ENCODE results near the gene DYDC2.

Gene DYDC2

GRCh38 chr10:80322711-80323110, 33.9 kb upstream of the DYDC2 start:
- no peak for TF ChIP-seq EZH2phosphoT487 (IDR thresholded peaks at IDR 0.05; ENCODE audit: low read length)
- TF ChIP-seq EZH2 (optimal IDR thresholded peaks at IDR 0.05; ENCODE audit: low read depth, low read length) = no peak
- TF ChIP-seq CTCF (IDR thresholded peaks at IDR 0.05; ENCODE audit: low read length) = no peak
- H3K4me1 ChIP-seq (ENCODE audit: low read length) = no peaks in the 10 kb centered on the region
- H3K9me3 ChIP-seq (replicated peaks; ENCODE audit: insufficient read depth, low read length) = no peaks in the 10 kb centered on the region
- H3F3A ChIP-seq (ENCODE audit: insufficient read depth, low read length) = no peaks in the 10 kb centered on the region
- no peak overlapping the region for H3K27ac ChIP-seq (ENCODE audit: low read length)
- no peak overlapping the region for H3K4me2 ChIP-seq (ENCODE audit: low read depth, low read length)
- no peak for DNase-seq
- no peak overlapping the region for H2AFZ ChIP-seq (ENCODE audit: low read length)
- H3K36me3 ChIP-seq (replicated peaks; ENCODE audit: insufficient read depth, low read length) = no peaks in the 10 kb centered on the region
- H3K9ac ChIP-seq (ENCODE audit: low read length) = no peak overlapping the region
- no peaks in the 10 kb centered on the region for H3K79me2 ChIP-seq (ENCODE audit: low read length)
- no peak overlapping the region for H3K4me3 ChIP-seq (ENCODE audit: low read length)
- no peaks in the 10 kb centered on the region for H4K20me1 ChIP-seq (ENCODE audit: insufficient read depth, low read length)
- no peaks in the 10 kb centered on the region for H3K9me2 ChIP-seq (replicated peaks; ENCODE audit: insufficient read depth, low read length)
- H3K27me3 ChIP-seq (replicated peaks; ENCODE audit: insufficient read depth, low read length) = no peaks in the 10 kb centered on the region

GRCh38 chr10:80323311-80323710, 33.3 kb upstream of the DYDC2 start:
- H2AFZ ChIP-seq (ENCODE audit: low read length) = no peak overlapping the region
- no peaks in the 10 kb centered on the region for H3K27me3 ChIP-seq (replicated peaks; ENCODE audit: insufficient read depth, low read length)
- TF ChIP-seq EZH2phosphoT487 (IDR thresholded peaks at IDR 0.05; ENCODE audit: low read length) (no peak), EZH2 (optimal IDR thresholded peaks at IDR 0.05; ENCODE audit: low read depth, low read length) (no peak), CTCF (IDR thresholded peaks at IDR 0.05; ENCODE audit: low read length) (no peak)
- H3K79me2 ChIP-seq (ENCODE audit: low read length) = no peaks in the 10 kb centered on the region
- H3F3A ChIP-seq (ENCODE audit: insufficient read depth, low read length) = no peaks in the 10 kb centered on the region
- DNase-seq = no peak
- H3K9me3 ChIP-seq (replicated peaks; ENCODE audit: insufficient read depth, low read length) = no peaks in the 10 kb centered on the region
- no peaks in the 10 kb centered on the region for H3K36me3 ChIP-seq (replicated peaks; ENCODE audit: insufficient read depth, low read length)
- H3K4me2 ChIP-seq (ENCODE audit: low read depth, low read length) = no peak overlapping the region
- H3K9me2 ChIP-seq (replicated peaks; ENCODE audit: insufficient read depth, low read length) = no peaks in the 10 kb centered on the region
- no peak overlapping the region for H3K9ac ChIP-seq (ENCODE audit: low read length)
- H3K27ac ChIP-seq (ENCODE audit: low read length) = no peak overlapping the region
- H4K20me1 ChIP-seq (ENCODE audit: insufficient read depth, low read length) = no peaks in the 10 kb centered on the region
- no peaks in the 10 kb centered on the region for H3K4me1 ChIP-seq (ENCODE audit: low read length)
- no peak overlapping the region for H3K4me3 ChIP-seq (ENCODE audit: low read length)

GRCh38 chr10:80324086-80324485, 32.5 kb upstream of the DYDC2 start:
- no peak overlapping the region for H3K4me3 ChIP-seq (ENCODE audit: low read length)
- H3K9me2 ChIP-seq (replicated peaks; ENCODE audit: insufficient read depth, low read length) = no peaks in the 10 kb centered on the region
- no peak overlapping the region for H3K4me2 ChIP-seq (ENCODE audit: low read depth, low read length)
- no peak overlapping the region for H3K27ac ChIP-seq (ENCODE audit: low read length)
- H3K27me3 ChIP-seq (replicated peaks; ENCODE audit: insufficient read depth, low read length) = no peaks in the 10 kb centered on the region
- DNase-seq = no peak
- H3K79me2 ChIP-seq (ENCODE audit: low read length) = no peaks in the 10 kb centered on the region
- no peak for TF ChIP-seq CTCF (IDR thresholded peaks at IDR 0.05; ENCODE audit: low read length)
- no peak for TF ChIP-seq EZH2phosphoT487 (IDR thresholded peaks at IDR 0.05; ENCODE audit: low read length)
- no peak for TF ChIP-seq EZH2 (optimal IDR thresholded peaks at IDR 0.05; ENCODE audit: low read depth, low read length)
- no peaks in the 10 kb centered on the region for H4K20me1 ChIP-seq (ENCODE audit: insufficient read depth, low read length)
- no peak overlapping the region for H2AFZ ChIP-seq (ENCODE audit: low read length)
- H3F3A ChIP-seq (ENCODE audit: insufficient read depth, low read length) = no peaks in the 10 kb centered on the region
- H3K9me3 ChIP-seq (replicated peaks; ENCODE audit: insufficient read depth, low read length) = no peaks in the 10 kb centered on the region
- no peaks in the 10 kb centered on the region for H3K4me1 ChIP-seq (ENCODE audit: low read length)
- H3K9ac ChIP-seq (ENCODE audit: low read length) = no peak overlapping the region
- H3K36me3 ChIP-seq (replicated peaks; ENCODE audit: insufficient read depth, low read length) = no peaks in the 10 kb centered on the region

Measured in MM.1S (cell line).